GM19372 (cell line): ENCODE results near the gene SSH2.
"Not testable (repeated sequence)": the region's sequence is repeated elsewhere in the genome, so short reads cannot be mapped to it uniquely, and the experiment has no call there.

ENCODE experiments used
- ATAC-seq: cut with Tn5 transposase; IDR thresholded peaks from one replicate; pipeline ENCODE4 v1.9.1; 2021; ENCODE audit warnings: mild to moderate bottlenecking, low read depth, moderate library complexity; ENCODE audit not compliant: unreplicated experiment

SSH2 gene

DNA sequence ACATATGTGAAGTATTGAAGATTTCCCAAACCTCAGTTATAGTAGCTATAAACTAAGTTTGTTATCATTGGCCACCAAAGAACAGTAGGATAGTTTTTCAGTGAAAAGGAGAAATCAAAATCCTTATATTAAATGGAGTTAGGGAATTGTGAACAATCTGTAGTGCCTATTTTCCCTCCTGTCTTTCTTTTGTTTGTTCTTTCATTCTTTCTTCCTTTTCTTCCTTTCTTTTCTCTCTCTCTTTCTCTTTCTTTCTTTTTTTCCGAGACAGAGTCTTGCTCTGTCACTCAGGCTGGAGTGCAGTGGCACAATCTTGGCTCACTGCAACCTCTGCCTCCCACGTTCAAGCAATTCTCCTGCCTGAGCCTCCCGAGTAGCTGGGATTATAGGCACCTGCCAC lies 48.8 kb downstream of the SSH2 start:
- ATAC-seq, result no peak

DNA sequence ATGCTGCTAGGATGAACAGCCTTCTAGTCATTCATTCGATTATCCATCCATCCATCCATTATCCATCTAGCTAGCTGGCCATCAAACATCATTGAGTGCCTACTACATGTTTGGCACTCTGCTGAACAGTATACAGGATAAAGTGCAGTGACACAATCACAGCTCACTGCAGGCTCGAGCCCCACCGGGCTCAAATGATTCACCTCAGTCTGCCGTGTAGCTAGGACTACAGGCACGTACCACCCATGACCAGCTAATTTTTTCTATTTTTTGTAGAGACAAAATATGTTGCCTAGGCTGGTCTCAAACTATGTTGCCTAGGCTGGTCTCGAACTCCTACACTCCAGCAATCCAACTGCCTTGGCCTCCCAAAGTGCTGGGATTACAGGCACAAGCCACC lies 50.0 kb downstream of the SSH2 start:
- no peak for ATAC-seq

DNA sequence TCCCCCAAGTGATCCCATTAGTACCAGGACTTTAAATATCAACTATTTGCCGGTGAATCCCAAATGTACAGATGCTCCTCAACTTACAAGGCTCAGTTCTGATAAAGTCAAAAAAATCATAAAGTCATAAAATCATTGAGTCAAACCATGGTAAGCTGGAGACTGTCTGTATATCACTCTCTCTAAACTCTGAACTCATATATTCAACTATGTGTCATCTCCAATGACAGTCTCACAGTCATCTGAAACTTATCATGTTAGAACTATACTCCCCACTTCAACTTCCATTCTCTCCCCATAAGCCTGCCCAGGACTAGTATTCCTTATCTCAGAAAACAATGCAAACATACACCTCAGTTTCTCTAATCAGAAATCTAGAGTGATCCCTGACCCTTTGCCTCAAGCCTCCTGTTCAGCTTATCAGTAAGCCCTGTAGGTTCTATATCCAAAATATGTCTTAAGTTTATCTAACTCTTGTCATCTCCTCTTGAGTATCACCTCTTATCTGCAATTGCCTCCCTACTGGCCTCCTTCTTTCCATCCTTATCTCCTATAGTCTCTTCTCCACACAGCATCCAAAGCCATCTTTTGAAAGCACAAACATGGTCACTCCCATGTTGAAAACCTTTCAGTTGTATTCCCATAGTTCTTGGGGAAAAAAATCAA lies 55.0 kb downstream of the SSH2 start:
- no peak for ATAC-seq

DNA sequence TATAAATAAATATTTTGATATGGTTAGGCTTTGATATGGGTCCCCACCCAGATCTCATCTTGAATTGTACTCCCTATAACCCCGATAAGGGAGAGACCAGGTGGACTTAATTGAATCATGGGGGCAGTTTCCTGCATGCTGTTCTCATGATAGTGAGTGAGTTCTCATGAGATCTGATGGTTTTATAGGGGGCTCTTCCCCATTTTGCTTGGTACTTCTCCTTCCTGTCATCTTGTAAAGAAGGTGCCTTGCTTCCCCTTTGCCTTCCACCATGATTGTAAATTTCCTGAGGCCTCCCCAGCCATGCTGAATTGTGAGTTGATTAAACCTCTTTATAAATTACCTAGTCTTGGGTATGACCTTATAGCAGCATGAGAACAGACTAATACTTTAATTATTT lies 55.7 kb downstream of the SSH2 start:
- ATAC-seq, result not testable (repeated sequence)

DNA sequence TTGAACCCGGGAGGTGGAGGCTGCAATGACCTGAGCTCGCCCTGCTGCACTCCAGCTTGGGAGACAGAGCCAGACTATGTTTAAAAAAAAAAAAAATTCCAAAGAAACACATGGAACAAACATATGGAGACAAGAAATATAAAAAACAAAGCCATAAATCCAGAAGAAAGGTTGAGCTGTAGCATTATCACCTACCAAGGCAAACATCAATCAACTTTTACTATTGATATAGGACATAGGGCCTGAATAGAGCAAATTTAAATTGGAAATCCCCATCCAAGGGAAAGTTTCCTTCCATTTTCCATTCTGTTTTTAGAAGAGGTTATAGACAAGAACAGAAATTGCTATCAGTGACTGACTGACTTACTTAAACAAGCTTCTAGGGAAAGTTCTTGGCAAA lies 56.6 kb downstream of the SSH2 start:
- no peak for ATAC-seq

DNA sequence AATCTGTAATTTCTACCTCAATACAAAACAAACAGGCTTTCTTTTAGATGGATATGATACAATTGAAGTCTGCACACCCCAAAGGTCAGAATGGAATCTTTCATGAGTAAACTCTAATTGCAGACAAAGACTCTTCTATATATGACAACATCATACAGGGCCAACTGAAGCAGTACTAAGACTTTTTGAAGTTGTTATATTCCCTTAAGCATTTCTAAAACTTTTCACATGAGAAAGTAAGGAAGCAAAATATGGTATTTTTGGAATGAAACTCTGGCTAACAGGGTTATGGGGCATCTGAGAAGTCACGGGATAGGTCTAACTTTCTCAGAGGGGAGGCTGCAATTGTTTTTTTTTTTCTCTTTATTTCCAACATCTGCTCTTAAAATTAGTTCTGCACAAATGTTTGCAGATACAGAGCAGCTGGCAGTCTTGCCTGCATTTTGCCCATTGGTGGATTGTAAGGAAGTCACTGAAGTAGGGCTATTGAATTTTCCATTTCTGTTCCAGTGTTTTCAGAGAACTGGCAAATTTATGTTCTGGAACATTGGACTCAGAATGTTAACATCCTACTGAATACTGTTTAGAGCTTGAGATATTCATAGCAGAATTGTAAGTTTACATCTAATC lies 59.1 kb downstream of the SSH2 start:
- no peak for ATAC-seq

DNA sequence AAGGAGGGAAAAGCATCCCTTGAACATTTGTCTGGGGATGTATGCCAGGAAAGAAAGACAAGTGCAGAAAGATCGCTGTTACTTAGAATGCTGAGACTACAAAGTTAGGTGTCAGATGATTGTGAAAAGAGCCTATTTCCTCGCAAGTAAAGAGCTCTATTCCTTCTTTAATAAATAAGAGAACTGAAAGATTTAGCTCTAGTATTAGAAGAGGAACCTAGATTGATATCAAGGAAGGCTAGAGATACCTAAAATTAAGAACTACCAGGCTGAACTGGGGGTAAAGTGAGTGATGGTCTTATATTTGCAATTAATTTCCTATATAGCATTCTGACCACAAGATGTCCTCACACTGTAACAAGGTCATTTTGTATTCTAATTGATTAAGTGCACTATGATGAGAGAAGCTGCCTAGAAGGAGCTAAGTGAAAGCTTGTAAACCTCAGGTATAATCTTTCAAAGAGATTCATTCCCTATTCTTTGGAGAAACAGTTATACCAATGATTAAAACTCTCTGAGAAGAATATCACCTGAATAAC lies 62.3 kb downstream of the SSH2 start:
- ATAC-seq, result no peak

DNA sequence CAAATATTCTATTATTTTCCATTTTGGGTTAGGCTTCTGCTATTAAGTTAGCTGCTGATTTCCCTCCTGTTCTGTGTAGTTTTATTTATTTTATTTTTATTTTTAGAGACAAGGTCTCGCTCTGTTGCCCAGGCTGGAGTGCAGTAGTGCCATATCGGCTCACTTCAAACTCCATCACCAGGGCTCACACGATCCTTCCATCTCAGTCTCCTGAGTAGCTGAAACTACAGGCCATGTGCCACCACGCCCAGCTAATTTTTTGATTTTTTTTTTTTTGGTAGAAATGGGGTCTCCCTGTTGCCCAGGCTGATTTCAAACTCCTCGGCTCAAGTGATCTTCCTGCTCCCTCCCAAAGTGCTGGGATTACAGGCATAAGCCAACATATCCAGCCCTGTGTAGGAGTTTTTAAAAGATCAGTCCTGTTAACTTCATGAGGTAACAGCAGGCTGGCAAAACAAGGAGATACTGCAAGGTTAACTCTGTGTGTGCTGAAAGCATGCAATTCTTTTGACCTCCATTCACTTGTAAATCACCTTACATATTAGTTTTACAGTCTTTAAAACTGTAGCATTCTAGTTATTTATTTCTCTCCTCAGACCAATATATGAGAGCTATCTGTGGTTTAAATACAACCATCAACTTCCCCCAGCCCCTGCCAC lies 63.2 kb downstream of the SSH2 start:
- no peak for ATAC-seq

DNA sequence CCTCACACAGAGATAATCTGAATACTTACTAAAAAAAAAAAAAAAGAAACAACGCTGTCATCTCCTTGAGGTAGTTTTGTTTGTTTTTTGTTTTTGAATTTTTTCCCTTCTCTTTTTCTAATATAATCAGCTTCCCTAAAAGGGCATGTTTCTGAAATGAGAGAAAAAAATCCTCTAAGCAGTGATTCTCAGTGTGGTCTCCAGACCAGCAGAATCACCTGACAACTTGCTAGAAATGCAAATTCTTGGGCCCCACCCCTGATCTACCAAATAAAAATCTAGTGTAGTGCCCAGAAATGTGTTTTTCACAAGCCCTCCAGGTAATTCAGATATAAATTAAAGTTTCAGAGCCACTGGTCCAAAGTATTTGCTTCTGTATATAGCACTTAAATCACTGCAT lies 65.4 kb downstream of the SSH2 start:
- no peak for ATAC-seq

DNA sequence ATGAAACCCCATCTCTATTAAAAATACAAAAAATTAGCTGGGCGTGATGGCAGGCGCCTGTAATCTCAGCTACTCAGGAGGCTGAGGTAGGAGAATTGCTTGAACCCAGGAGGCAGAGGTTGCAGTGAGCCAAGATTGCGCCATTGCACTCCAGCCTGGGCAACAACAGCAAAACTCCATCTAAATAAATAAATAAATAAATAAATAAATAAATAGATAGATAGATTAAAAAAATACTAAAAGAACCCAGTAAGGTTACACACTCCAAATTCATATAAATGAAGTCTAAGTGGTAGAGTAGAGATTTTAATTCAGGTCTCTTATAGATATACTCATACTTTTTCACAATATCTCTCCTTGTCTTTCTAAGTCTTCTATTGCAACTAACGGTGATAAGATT lies 65.9 kb downstream of the SSH2 start:
- not testable (repeated sequence) for ATAC-seq

DNA sequence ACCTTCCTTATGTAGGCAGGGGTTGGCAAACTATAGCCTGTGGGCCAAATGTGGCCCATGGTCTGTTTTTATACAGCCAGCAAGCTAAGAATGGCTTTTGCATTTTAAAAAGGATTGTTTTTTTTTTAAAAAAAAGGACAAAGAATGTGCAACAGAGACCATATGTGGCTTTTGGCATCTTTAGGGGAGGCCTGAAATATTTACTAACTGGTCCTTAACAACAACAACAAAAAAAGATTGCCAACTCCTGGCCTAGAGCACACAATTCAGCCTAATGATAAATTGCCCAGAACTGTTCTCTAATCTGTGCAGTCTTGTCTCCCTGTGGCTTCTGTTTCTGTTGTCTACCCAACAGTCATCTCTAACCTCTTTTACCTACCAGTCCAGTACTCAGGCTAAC lies 67.1 kb downstream of the SSH2 start:
- no peak for ATAC-seq

DNA sequence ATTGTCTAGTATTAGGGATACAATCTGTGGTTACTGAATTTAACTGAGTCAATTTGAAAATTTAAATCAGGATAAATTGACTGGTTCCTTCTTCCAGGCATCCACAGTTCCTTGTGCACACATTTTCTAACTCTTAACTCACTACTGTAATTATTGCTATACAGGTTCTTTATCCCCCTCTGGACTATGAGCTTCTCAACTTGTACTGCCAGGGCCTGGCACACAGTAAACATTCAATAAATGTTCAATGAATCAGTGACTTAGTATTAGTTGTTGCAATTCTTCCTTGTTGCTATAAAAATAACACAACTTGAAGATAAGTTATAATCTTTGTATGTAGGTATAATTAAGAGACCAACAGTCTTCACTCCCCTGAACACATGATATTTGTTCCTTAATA lies 67.9 kb downstream of the SSH2 start:
- ATAC-seq, result no peak

DNA sequence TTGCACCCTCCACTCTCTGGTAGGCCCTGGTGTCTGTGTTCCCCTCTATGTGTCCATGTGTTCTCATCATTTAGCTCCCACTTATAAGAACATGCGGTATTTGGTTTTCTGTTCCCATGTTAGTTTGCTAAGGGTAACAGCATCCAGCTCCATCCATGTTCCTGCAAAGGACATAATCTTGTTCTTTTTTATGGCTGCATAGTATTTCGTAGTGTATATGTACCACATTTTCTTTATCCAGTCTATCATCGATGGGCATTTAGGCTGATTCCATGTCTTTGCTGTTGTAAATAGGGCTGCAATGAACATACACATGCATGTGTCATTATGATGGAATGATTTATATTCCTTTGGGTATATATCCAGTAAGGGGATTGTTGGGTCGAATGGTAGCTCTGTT lies 70.6 kb downstream of the SSH2 start:
- not testable (repeated sequence) for ATAC-seq

DNA sequence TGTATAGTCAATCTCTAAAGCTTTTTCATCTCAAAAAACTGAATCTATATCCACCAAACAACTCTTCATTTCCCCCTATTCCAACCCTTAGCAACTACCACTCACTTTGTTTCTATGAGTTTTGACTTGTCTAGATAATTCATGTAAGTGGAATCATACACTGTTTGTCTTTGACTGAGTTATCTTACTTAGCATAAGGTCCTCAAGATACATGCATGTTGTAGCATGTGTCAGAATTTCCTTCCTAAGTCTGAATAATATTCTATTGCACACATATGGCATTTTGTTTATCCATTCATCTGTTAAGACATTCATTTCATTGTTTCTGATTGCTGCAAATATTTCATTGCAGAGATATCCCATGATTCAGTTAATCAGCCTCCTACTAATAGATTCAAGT lies 72.2 kb downstream of the SSH2 start:
- no peak for ATAC-seq

DNA sequence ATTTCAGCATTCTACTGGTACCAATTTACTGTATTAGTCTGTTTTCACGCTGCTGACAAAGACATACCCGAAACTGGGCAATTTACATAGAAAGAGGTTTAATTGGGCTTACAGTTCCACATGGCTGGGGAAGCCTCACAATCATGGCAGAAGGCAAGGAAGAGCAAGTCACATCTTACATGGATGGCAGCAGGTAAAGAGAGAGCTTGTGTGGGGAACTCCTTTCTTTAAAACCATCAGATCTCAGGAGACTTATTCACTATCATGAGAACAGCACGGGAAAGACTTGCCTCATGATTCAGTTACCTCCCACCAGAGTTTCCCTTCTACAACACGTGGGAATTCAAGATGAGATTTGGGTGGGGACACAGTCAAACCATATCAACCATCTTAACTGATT lies 72.9 kb downstream of the SSH2 start:
- ATAC-seq, result not testable (repeated sequence)

DNA sequence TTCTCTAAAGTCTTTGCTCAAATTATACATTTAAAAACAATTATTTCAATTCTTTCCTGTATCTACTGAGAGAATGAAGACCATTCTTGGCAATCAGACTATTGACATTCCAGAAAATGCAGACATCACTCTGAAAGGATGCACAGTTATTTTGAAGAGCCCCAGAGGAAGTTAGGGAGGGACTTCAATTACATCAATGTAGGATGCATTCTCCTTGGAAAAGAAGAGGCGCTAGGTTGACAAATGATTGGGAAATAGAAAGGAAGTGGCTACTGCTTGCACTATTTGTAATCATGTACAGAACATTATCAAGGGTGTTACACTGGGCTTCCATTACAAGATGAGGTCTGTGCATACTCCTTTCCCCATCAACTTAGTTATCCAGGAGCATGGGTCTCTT lies 74.3 kb downstream of the SSH2 start:
- no peak for ATAC-seq

DNA sequence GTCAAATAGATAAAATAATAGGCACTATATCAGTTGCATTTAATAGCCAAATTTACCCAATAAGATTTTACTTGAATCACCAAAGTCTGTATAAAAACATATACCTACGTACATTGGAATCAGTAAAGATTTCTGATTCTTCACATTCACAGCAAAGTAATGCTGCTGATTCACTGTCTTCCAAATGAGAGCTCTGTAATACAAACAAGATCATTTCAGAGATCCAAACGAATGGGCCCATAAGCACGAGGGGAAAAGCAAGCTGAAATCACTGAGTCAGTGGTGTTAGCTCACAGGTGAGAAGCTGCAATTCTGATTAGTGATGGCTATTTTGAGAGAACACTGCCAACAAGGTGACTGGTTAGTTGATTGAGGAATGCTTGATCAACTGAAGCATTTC lies 81.3 kb downstream of the SSH2 start:
- ATAC-seq, result no peak

DNA sequence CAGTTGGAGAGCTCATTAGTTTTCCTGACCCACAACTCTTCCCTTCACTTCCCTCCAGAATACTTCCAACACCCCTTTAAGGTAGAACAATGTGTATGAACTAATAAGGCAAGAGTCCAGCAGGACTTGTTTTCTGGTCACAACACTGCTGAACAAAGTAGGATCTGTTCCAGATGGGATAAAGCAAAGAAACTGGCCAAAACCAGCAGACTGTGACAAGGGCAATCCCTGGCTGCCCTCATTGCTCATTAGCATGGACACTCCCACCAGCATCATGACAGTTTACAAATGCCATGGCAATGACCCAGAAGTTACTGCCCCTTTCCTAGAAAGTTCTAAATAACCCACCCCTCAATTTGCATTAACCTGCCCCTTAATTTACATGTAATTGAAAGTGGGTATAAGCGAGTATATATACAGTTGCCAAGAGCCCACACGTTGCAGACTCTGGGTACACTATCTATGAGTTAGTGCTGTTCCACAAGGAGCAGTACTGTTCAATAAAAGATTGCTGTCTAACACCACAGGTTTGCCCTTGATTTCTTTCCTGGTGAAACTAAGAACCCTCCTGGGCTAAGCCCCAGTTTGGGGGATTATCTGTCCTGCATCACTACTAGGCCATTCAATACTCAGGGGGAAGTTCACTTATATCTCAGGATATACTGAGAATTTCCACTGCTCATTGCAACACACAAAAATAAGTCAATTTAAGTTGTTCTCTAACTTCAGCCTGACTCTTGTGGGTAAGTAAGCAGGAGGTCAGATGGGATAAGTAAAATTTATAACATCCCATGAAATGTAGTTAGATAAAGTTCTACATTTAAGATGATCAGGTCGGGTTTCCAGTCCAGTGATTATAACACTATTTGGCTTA lies 82.3 kb downstream of the SSH2 start:
- ATAC-seq, result no peak

DNA sequence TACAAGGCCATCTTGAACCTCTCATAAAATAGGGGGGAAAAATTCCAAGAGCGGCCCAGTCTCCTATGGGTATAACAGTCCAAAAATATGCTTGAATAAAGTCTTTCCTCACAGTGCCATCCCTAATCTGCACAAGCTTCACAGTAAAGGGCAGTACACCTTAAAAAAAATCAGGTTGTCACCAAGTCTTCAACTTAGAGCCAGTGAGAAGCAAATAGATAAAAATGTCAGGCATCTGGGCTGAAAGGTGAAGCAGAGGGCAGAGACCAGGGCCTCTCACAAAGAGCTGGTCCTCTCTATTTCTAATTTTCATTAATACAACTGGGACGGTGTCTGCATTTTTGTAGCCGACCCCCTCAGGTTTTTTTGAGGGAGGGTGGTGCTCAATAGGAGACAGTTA lies 82.9 kb downstream of the SSH2 start:
- no peak for ATAC-seq

DNA sequence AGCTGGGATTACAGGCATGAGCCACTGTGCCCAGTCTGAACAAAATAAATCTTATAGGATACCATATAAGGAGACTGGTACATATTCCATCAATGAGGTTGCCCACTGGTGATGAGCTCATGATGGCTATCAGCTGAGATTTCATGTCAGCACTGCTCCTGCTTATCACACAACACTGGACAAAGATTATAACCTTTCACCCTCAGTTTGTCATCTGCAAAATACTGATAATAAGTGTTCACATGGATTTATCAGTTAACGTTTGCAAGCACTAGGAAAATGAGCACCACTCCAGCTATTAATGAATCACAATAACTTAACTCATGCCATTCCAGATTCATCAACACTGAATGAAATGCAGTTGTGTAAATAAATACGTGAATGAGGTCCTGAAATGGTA lies 83.7 kb downstream of the SSH2 start:
- ATAC-seq, result no peak
